GM21390 (cell line): Measurements from ENCODE around the gene LOXL4.
"Not testable (repeated sequence)": the region's sequence is repeated elsewhere in the genome, so short reads cannot be mapped to it uniquely, and the experiment has no call there.

Experiments used
- ATAC-seq: cut with Tn5 transposase; IDR thresholded peaks from one replicate; pipeline ENCODE4 v1.9.1; 2021; ENCODE audit not compliant: unreplicated experiment

Gene LOXL4

DNA sequence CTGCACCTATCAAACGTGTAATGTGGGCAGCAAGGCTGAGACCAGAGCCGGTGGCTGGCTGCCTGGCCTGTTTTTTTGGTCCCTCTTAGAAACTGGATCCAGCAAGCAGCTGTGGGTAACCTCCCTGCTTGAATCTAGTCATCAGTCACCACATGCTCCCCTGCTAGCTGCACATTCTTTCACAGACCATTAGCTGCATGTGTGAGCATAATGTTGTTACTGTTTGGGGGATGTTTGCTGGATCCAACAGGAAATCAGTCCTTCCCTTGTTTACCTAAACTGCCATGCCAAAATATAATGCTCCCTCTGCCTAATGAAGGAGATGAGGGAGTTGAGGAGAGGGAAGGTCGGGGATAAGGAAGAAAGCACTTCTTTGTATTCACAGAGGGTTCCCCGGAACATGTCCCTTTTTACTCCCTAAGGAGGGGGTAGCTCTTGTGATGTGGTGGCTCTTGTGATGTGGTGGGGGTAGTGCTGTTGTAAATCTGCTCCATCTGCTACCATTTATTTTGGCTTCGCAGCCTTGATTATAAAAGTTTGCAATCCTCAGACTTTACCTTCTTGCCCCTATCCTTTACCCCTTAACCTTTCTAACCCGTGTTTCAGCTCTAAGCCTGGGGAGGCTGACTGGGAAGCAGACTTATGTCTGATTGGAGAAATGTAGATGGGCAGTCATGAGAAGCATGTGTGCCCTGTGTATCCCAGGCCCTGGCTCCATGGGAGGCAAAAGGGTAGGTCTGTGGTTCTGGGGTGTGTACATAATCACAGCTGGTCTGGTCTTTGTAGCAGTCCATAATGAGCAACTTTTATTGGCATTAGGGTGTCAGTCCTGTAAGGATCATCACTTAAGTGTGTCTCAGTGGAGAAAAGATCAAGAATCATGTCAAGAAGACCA, 20.8 kb downstream of the LOXL4 start:
- ATAC-seq = no peak

DNA sequence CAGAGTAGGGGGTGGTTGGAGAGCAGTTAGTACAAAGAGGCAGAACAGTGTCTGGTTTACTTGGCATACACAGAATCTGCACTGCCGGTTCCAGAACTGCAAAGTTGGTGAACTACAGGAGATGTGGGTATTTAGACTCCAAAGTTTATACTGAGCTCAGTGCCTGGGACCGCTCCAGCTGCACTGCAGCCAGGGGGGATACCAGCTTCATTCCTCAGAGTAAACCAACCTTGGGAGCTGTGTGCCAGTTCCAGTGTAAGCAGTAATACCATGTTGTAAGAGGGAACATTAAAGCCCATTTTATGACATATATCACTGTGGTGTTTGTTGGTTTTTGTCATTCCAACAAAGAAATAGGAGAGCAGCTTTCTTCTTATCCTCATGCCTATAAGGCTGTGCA, 23.4 kb downstream of the LOXL4 start:
- no peak for ATAC-seq

DNA sequence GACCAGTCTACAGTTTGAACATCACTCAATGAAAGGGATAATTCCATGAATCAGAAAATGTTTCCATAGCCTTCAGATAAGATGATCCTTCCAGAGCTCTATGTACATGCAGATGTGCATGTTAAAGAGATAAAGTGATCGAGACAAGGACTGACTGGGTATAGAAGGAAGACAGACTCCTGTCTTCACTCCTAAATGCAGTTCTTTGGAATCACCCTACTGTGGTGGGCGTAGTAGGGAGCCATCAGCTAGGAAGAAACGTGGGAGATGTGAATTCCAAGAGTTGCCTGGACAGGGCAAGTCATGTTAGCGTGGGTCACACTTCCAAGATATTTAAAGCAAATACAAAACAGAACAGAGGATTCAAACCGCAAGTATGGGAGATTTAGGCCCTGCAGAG, 23.9 kb downstream of the LOXL4 start:
- no peak for ATAC-seq

DNA sequence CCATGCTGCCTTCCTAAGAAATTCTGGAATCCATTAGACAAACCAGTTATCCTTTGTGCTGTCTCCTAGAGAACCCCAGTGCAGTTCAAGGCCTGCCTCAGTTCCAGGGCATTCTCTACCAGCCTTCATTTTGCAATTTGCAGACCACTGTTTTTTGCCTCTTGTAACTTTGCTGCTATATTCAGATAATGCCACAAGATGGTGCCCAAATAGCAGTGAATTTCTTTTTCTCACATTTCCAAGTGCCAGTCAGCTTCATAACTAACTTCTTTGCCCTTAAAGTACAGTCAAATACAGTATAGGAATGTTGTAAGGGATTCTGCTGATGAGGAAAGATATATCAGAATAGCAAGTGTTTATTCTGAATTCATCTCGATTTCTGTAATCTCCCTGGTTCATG, 25.2 kb downstream of the LOXL4 start:
- no peak for ATAC-seq

DNA sequence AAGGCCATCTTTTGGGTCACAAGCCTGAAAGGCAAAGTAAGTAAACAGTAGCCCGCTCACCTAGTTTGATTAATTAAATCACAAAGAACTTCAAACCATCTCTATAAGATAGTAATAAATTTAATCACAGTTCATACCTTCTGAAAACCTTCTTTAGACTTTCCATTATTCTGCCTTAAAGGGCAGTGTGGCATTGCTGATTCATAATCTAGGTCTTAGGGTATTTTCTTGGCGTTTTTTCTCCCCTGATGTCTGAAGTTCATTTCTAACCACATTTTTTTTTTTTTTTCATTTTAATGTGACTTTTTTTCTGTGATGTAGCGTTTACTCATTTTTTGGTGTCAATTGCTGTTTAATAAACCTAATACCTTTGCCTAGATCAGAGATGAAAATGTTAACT, 27.5 kb downstream of the LOXL4 start:
- no peak for ATAC-seq

DNA sequence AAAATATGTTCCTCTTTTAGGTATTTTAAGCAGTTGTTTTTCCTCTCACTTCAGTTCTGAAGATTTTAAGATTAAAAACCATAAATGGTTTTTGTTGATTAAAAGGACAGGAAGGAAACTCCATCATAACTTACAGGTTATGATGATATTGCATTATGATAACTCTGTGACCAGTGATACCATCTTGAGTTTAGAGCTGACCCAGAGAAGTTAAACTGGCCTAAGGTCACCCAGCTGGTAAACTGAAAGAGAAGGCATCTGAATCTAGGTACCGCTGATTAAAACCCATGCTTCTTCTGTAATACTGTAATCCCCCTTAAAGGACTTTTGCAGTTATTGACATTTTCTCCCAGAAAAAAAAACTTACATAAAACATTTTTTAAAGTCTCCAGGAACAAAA, 29.6 kb downstream of the LOXL4 start:
- ATAC-seq = no peak

DNA sequence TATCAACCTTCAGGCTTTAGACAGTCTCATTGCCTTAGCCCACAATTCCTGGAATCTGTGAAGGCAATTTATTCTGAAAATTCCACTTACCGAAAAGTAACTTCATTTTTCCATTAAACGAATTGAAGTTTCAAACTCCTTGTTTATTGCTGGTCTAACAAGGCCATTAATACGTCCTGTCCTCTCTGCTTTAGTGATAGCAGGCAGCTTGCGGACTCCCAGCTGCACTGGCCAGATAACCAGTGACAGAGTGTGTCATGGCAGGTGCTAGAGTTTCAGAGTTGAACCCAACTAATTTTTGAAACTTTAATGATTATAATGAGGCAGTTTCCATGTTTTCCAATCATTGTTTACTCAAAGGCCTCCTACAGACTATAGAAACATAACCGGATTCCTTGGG, 31.1 kb downstream of the LOXL4 start:
- ATAC-seq = no peak

DNA sequence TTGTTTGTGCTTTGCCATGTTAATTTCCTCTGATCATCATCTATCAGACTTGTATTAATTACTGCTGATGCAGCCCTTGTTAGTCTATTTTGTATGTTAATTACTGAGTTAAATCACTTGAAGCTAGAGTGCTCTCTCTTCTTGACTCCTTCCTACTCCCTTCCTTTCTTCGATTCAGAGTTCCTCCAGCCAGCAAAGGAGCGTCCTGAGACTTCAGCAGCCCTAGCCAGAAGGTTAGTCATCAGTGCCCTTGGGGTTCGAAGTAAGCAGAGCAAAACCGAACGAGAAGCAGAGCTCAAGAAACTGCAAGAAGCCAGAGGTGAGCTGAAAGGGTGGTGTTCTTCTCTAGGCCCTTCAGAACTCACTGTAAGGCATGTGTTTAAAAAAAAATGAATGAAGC, 32.1 kb downstream of the LOXL4 start:
- no peak for ATAC-seq

DNA sequence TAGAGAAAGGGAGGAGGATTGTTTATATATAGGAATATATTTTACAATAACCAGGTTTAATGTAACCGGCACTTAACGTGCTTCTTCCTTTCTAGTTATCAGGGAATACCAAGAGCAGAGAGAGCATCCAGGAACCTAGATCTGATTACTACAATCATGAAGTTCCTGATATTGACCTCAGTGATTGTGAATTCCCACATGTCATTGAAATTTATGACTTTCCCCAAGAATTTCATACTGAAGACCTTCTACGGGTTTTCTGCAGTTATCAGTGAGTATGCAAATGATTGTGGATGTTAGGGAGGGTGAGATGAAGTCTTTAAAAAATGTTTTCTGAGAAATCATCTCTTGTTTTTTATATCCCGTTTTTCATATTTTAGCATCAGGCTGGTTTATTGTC, 36.6 kb downstream of the LOXL4 start:
- ATAC-seq = no peak

DNA sequence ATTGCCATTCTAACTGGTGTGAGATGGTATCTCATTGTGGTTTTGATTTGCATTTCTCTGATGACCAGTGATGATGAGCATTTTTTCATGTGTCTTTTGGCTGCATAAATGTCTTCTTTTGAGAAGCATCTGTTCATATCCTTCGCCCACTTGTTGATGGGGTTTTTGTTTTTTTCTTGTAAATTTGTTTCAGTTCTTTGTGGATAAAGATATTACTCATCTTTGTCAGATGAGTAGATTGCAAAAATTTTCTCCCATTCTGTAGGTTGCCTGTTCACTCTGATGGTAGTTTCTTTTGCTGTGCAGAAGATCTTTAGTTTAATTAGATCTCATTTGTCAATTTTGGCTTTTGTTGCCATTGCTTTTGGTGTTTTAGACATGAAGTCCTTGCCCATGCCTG, 39.7 kb downstream of the LOXL4 start:
- not testable (repeated sequence) for ATAC-seq

DNA sequence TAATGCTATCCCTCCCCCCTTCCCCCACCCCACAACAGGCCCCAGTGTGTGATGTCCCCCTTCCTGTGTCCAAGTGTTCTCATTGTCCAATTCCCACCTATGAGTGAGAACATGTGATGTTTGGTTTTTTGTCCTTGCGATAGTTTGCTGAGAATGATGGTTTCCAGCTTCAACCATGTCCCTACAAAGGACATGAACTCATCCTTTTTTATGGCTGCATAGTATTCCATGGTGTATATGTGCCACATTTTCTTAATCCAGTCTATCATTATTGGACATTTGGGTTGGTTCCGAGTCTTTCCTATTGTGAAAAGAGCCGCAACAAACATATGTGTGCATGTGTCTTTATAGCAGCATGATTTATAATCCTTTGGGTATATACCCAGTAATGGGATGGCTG, 40.3 kb downstream of the LOXL4 start:
- ATAC-seq = not testable (repeated sequence)

DNA sequence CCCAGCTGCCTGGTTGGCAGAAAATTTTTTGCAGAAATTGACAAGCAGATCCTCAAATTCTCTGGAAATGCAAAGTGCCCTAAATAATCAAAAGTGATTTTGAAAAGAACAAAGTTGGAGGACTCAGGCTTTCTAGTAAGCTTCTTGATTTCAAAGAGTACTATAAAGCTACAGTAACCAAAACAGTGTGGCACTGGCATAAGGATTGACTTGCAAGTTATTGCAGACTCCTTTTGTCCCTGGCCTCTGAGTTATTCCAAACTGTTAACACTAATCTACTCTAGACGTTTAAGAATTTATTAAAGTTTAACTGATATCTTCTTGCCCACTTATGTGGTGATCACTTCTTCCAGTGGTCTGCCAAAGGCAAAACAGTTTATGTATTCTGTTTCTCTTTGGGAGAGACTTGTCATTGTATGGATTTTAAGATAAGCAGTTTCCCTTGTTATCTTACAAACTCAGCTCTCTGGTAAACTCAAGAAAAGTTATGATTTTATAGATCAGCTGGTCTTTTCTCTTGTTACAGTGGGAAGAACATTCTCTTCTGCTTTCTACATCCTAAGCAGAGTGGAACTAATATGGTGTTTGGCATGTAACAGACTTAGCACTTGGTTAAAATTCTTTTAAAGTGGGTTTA, 41.4 kb downstream of the LOXL4 start:
- no peak for ATAC-seq

DNA sequence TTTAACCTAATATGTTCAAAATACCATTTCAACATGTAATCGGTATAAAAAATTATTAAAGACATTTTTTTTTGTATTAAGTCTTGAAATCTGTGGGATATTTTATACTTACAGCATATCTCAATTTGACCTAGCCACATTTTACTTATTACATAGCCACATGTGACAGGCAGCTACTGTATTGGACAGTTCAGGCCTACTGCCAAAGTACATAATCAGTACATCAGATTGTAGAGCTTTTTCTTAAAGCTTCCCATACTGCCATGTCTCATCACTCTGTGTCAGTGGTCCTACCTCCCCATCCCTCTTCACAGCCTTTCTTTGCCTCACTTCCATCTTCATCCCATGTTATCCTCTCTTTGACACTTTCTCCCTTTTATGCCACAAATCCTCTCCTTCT, 43.0 kb downstream of the LOXL4 start:
- no peak for ATAC-seq

DNA sequence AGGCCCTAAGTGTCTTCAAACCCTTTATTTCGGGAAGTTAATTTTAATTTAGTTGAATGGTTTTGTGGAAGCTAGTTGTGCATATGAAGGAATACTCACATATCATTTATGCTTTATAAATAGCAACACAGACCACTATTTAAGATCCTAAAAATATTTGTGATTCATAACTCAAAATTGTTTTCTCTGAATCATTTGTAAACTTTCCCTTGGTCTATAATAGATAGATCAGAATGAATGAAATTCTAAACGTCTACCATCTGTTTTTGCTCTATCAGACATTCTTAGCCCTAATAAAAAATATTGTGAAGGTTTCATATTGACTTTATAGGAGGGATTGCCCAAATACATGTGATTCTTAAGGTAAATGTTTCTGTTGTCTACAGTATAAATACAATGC, 43.5 kb downstream of the LOXL4 start:
- ATAC-seq = no peak

DNA sequence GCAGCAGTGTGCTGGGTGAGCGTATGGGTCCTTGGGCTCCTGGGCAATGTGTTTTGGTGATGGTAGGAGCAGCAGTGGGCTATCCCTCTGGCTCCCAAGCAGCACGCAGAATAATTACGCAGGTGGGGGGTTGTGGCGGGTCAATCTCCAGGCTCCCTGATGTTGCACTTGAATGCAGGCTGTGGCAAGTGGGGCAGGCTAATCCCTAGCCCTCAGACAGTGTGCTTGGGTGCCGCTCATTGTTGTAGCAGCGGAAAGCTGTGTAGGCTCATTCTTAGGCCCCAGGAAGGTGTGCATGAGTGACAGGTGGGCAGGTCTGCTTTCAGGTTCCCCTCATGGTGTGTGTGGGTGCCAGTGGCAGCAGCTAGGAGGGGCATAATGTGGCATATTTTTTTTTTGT, 44.1 kb downstream of the LOXL4 start:
- ATAC-seq = no peak

DNA sequence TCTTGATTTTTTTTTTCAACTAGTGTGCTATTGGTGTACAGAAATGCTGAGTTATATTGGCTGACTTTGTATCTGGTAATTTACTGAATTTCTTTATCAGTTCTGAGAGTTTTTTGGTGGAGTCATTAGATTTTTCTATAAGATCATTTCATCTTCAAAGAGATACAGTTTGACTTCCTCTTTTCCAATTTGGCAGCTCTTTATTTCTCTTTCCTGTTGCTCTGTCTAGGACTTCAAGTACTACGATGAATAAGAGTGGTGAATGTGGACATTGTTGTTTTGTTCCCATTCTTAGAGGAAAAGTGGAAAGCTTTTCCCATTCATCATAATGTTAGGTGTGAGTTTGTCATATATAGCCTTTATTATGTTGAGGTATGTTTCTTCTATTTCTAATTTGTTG, 50.2 kb downstream of the LOXL4 start:
- no peak for ATAC-seq

DNA sequence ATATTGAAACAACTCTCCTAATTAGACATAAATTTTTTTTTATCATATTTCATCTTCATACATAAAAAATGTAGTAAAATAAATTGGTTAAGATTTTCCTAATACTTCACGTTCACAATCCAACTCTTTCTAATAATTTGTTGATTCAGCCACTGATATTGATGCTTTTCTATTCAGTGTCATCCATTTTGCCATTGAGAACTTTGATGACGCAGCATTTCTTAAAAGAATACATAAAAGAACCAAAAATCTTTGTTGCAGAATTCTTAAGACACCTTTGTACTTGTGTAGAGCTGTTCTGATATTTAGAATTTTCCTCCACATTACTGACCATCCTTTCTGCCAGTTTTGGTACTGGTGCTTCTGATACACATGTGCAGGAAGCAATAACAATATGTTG, 52.6 kb downstream of the LOXL4 start:
- ATAC-seq = no peak

DNA sequence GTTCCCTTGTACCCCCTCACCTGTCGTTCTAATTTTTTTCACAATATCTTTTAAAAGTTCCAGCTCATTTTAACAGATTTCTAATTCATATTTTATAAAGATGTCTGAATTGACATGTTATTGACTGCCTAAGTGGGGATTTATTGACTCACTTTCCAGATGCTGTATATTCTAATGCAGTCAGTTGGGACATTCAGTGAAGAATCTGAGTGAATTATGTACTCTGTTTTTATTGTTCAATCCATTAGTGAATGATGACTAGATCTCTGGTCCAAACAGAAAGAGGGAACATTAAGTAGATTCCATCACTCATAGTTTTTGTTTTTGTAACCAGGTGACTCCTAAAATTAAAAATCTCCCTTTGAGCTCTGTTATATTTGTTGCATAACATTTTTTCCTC, 54.3 kb downstream of the LOXL4 start:
- ATAC-seq = no peak

DNA sequence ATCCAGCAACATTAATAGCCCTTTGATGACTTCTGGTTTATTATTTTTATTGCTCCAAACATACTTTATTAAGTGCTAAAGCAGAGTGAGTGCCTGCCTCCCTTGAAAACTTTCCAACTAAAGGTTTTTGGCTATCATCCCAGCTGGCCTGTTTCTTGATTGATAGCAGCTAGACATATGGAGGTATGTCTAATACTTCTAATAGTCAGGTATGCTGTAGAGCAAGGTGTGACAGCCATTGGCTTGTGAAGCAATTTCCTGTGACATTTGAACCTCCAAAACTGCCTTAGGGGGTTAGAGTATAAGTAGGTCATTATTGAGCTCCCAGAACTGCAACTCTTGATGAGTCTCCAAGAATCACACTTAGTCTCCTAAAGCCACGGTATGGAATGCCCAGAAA, 55.8 kb downstream of the LOXL4 start:
- ATAC-seq = no peak

DNA sequence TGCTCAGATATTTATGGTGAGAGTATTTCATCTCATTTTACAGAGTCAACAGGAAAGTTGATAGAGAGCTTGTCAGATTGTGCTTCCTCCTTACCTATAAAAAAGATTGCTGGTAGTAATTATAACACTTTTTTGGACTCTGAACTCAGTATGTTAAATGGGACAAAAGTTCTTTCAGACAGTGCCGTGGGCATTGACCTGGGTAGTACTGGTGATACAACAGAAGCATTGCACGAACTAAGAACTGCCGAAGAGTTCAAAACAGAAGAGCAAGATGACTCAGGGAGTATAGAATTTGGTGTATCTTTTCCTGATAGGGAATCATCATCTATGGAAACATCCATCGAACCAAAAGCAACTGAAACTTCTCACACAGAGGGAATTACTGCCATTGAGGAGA, 58.6 kb downstream of the LOXL4 start:
- ATAC-seq = no peak

DNA sequence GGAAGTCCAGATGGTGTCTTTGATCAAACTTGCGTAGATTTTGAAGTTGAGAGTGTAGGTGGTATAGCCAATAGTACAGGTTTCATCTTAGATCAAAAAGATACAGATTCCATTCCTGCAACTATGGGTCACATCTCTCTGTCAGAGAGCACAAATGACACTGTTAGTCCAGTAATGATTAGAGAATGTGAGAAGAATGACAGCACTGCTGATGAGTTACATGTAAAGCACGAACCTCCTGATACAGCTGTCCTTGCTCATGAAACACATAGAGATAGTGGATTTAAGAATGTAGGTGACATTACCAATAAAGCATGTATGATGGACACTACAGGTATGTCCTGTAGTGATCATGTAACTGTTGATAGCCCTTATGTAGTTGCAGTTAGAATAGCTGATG, 59.1 kb downstream of the LOXL4 start:
- no peak for ATAC-seq

DNA sequence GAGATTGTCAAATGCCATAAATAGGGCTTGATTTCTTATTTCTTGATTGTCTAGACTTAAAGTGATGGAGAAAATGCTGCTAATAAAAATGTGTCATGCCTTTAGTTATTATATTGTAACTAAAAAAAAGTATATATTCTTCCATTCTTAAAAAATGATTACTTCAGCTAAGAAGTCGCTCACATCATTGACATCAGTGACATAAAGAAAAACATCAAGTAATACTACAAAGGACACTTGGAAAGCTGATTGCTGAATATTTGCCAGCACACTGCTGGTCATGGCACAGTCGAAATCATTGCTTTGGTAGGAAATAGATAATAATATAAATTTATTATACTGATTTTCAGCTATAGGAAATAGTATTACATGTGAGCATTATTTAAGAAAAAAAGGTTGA, 62.6 kb downstream of the LOXL4 start:
- ATAC-seq = no peak

DNA sequence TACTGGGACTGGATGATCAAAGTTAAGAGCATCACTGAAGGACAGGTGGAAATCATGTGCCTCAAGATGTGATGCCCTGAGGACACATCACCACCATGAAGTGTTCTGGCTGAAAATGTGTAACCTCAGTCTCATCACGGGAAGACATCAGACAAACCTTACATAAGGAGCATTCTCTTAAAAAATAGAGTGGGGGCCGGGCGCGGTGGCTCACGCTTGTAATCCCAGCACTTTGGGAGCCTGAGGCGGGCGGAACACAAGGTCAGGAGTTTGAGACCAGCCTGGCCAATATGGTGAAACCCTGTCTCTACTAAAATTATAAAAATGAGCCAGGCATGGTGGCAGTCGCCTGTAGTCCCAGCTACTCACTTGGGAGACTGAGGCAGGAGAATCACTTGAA, 65.6 kb downstream of the LOXL4 start:
- no peak for ATAC-seq
